GM19328 (cell line): ENCODE measurements around the gene PDZD11.
"Not testable (repeated sequence)": the region's sequence is repeated elsewhere in the genome, so short reads cannot be mapped to it uniquely, and the experiment has no call there.

Source experiments
- ATAC-seq: cut with Tn5 transposase; IDR thresholded peaks from one replicate; pipeline ENCODE4 v1.9.1; 2021; ENCODE audit warnings: mild to moderate bottlenecking, moderate library complexity; ENCODE audit not compliant: unreplicated experiment

PDZD11 gene

DNA sequence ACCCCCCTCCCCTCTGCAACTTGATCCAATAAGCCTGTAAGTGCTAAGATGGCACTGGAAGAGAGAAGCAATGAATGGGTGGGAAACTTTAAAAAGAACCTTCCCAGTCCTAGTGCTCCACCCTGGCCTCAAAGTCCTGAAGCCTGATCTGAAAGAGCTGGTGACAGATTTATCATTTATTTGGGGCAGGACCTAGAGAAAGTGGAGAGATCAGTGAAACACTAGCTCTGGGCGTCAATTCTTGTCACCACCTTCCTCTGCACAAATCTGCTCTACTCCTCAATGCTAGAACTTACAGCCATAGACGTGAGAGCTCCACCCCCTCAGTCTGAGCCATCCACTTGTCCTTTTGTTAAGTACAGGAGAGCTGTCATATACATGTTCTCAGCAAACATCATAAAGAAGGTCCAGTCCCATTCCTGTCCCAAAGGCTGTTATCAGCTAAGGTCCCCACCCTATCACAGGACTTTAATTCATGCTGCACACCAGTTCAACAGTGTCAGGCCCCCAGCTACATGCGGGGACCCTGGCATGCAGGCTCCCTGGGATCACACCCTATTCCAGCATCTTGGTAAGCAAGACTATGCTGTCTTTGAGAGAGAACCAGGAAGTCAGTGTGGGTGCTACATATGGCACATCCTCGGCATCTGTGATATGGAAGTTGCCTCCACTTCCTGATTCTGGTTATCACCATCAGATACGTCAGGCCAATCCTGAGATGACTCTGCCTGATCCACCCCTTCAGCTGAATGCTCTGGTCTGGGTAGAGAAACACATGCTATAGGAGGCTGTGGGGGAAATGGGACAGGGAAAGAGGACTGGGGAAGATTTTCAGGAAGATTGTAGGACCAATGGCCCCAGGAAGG is 32.1 kb downstream of the PDZD11 start:
- no peak for ATAC-seq

DNA sequence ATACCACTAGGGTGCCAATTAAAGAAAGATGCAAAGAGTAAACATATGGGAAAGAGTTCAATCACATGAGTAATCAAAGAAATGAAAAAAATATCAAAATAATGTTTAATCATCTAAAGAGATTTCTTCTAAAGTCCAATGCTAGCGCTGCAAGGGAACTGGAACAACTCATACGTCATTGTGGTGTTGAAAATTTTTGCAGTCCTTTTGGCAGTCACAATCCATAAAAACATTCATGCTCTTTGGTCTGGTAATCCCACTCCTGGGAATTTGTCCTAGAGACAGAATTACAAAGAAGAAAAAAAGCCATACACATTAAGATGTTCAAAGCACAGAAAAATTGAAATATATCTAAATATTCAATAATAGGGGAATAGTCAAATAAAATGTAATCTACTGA is 34.3 kb downstream of the PDZD11 start:
- no peak for ATAC-seq

DNA sequence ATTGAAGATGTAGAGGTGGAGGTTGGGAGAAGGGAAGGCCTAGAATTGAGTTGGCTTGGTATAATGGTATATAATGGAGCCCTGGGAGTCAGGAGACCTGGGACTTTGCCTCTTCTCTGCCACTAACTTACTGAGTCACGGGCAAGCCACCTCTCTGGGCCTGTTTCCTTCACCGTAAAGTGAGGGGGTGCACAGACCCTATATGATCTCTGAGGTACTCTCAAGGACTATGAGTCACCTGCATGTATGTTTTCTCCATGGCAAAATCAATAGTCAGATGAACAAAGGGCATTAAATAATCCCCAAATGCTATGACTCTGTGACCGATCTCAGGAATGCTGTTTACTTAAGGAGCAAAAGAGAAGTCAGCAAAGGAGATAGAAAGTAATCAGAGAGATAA is 34.8 kb downstream of the PDZD11 start:
- ATAC-seq = no peak

DNA sequence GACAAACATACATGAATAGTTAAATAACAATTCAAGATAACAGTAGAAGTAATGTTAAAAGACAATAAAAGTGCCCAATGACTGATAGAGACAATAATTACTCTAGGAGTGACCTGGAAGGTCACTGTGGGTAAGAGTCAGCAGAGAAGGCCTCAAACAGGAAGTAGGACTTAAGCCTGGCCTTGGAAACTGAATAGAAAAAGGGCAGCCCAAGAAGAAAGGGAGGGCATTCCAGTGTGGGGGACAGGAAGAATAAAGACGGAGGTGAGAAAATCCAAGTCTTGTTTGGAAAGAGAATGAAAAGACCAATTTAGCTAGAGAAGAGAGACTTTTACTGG is 35.7 kb downstream of the PDZD11 start:
- ATAC-seq = no peak

DNA sequence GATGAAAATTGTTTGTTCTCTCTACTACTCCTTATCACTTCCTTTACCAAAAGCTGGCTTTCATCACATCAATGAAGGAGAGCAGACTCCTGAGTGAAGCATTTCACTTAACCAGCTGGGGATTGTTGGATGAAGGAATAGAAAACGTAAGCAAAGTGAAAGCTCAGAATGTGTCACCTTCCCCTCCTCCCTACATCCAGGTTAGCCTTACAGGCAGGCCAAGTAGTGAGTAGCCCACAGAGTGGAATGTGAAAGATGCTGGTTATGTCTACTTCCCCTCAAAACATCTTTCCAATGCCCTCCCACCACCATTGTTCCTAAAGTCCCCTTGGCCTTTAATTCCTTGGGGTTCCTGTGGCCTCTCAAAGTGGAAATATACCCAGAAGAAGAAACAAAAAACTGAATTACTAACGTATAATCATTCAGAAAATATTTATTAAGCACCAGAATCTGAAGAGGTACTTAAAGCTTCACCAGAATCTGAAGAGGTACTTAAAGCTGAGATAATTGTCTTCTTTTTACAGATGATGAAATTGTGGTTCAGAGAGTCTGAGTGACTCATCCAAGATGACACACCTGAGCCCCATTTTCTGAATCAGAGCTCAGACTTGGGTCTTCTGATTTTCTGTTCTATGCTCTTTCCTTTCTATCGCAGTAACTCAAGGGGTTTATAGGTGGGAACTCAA is 36.2 kb downstream of the PDZD11 start:
- no peak for ATAC-seq

DNA sequence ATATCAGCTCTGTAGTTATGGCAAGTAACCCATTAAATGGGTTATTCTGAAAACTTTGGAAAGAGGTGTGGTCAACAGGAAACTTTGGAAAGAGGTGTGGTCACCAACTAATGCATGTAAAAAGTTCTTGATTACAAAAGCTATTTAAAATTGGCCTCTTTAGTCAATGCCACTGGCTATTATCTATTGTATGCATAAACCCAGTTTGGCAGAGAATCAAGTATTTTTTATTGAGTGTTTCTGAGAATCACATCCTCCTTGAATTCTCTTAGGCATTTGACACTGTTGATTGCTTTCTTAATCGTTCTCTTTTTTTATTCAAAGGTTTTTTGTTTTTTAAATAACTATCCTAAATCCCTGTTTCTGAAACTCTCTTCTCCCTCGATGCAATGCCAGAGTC is 37.2 kb downstream of the PDZD11 start:
- no peak for ATAC-seq

DNA sequence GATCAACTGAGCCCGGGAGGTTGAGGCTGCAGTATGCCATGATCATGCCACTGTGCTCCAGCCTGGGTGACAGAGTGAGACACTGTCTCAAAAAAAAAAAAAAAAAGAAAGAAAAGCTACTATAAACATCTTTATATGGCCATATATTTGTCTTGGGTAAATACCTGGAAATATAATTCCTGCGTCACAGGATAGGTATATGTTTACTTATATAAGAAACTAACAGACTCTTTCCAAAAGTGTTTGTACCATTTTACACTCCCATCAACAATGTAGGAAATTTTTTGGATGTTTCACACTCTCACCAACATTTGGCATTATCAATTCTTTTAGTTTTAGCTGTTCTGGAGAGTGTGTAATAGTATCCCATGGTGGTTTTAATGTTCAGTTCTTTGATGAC is 42.5 kb downstream of the PDZD11 start:
- ATAC-seq = no peak

DNA sequence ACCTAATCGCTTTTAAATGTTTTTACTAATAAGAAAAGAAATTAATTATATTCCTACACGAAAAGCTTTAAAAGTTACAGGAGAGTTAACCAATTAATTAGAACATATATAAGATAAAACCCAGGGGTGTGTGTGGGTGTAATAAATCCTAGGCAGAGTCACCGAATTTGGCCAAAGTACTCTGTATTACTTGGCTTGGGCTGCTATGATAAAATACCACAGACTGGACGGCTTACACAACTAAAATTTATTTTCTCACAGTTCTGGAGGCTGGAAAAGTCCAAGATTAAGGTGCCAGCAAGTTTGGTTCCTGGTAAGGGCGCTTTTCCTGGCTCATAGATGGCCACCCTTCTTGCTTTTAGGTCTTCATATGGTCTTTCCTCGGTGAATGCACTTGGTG is 44.8 kb downstream of the PDZD11 start:
- no peak for ATAC-seq

DNA sequence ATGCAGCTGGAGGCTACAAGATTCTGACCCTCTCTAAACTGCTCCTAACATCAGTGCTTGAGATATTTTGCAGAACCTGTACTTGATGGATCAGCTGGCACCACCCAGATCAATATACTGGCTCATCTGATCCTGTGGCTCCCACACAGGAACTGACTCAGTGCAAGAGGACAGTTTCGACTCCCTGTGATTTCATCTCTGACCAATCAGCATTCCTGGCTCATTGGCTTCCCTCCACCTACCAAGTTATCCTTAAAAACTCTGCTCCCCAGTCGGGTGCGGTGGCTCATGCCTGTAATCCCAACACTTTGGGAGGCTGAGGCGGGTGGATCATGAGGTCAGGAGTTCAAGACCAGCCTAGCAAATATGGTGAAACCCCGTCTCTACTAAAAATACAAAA is 46.1 kb downstream of the PDZD11 start:
- not testable (repeated sequence) for ATAC-seq

DNA sequence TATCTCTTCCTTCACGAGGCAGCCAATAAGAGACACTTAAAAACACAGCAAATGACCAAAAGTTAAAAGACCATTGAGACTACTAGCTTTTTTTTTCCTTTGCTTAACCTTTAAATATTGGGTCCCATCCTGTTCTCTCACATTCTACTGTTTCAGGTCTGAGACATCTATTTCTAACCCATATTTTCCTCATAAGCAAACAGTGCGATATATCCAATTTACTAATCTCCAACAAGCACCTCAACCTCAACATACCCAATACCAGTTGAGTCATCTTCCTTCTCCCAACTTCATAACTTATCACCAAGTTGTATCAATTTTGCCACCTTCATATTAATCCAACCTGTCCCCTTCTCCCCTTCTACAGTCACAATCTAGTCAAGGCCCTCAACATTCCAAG is 48.2 kb downstream of the PDZD11 start:
- ATAC-seq = no peak

DNA sequence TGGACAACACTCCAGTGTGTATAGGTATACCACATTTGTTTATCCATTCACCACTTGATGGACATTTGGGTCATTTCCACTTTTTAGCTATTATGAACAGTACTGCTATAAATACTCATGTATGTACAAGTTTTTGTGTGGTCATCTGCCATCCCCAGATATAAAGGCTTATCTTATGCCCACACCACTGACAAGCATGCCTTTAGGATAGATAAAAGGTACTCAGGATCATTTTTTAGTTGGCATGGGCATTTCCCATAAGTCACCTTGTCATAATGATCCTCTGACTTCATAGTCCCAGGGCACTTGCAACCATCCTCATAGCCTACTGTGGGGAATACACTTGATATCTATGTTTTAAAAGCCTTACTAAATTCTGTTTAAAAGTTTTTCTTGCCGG is 49.0 kb downstream of the PDZD11 start:
- no peak for ATAC-seq
